GM23338 (cell line): Measurements from ENCODE around the gene SMOC2.

ENCODE experiments used
- CREB1 ChIP-seq: fragments of 250-450 bp; sonication (Bioruptor Pico); IDR thresholded peaks from 2 replicates; pipeline ENCODE4 v1.5.0; 2020; ENCODE audit warnings: low read depth, mild to moderate bottlenecking, moderate library complexity
- CTCF ChIP-seq, 2 experiments: fragments of 200-600 bp in 1 of 2; sonication (generic) in 1 of 2; conservative IDR thresholded peaks; 2 replicates each; pipeline versions ENCODE4 v1.5.1 to v1.6.1; 2016 to 2017; ENCODE audit warnings: antibody characterized with exemption in 2 of 2, low read depth in 2 of 2, mild to moderate bottlenecking in 2 of 2, moderate library complexity in 1 of 2
- ETS1 ChIP-seq: IDR thresholded peaks from 2 replicates; pipeline ENCODE4 v1.6.1; 2016; ENCODE audit warnings: antibody characterized with exemption
- EZH2 ChIP-seq: fragments of 200-600 bp; sonication (generic); IDR thresholded peaks from one replicate; pipeline ENCODE4 v1.8.0; 2017; ENCODE audit warnings: antibody characterized with exemption, mild to moderate bottlenecking, low read depth; ENCODE audit not compliant: unreplicated experiment
- EZH2phosphoT487 ChIP-seq: fragments of 200-600 bp; sonication (generic); IDR thresholded peaks from one replicate; pipeline ENCODE4 v1.8.1; 2018; ENCODE audit warnings: antibody characterized with exemption; ENCODE audit not compliant: unreplicated experiment
- JUNB ChIP-seq: IDR thresholded peaks from one replicate; pipeline ENCODE4 v1.6.1; 2016; ENCODE audit warnings: antibody characterized with exemption; ENCODE audit not compliant: unreplicated experiment
- NANOG ChIP-seq: IDR thresholded peaks from 2 replicates; pipeline ENCODE4 v1.6.1; 2016; ENCODE audit warnings: antibody characterized with exemption, borderline replicate concordance
- POLR2AphosphoS5 ChIP-seq: IDR thresholded peaks from 2 replicates; pipeline ENCODE4 v1.6.1; 2016; ENCODE audit warnings: antibody characterized with exemption, low read depth
- REST ChIP-seq: IDR thresholded peaks from one replicate; pipeline ENCODE4 v1.6.1; 2018; ENCODE audit warnings: antibody characterized with exemption; ENCODE audit not compliant: unreplicated experiment
- STAT1 ChIP-seq: IDR thresholded peaks from one replicate; pipeline ENCODE4 v1.6.1; 2016; ENCODE audit warnings: antibody characterized with exemption; ENCODE audit not compliant: unreplicated experiment
- ZNF114 ChIP-seq: fragments of 250-450 bp; sonication (Bioruptor Pico); IDR thresholded peaks from 2 replicates; pipeline ENCODE4 v1.5.0; 2020; ENCODE audit warnings: mild to moderate bottlenecking, moderate library complexity
- ZNF331 ChIP-seq: fragments of 250-450 bp; sonication (Bioruptor Pico); IDR thresholded peaks from 2 replicates; pipeline ENCODE4 v1.5.0; 2020; ENCODE audit warnings: low read depth, mild to moderate bottlenecking, moderate library complexity

- TF ChIP-seq CTCF (conservative IDR thresholded peaks at IDR 0.05; ENCODE audit: low read depth in 2 of 2) (no peak), EZH2 (no peak), CREB1 (CRISPR knock-in tag) (no peak), POLR2AphosphoS5 (no peak), NANOG (no peak), REST (no peak), ZNF331 (CRISPR knock-in tag) (no peak), JUNB (no peak), EZH2phosphoT487 (no peak), STAT1 (no peak), ETS1 (no peak), ZNF114 (CRISPR knock-in tag) (no peak)
Measured at GRCh38 chr6:168410554-168411011, 30.4 kb upstream of the SMOC2 start.
